ENCODE data around the gene PHYHD1.
A peak's percentile ranks its signal among the peaks of the same experiment; 100 is the strongest.

PHYHD1 gene

DNA sequence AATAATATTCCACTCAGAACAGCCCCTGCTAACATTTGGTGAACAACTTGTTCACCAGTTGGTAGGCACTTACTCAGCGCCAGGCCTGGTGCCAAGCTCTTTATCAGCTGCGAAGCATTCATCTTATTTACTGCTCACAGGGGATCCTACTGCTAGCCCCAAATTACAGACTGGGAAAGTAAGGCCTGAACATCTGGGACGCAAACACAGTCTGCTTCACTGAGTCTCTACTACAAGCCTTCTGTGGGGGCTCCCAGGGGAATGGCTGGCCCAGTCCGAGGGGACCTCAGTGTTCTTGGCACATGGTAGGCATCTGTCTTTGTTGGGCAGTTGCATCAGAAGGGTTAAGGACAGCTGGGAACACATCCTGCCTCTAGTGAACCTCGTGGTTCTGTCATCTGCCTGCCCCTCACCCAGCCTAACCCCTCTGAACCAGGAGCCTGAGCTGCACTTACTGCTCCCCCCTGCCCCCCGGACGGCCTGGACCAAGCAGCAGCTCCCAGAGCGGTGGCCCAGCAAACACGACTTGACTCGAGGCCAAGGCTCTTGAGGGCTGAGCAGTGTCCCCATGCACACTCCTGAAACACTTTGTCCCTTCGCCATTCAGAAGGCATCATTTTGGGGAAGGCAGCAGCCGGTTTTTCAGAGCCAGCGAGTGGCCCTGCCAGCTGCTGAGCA is at the start of gene PHYHD1:
Gene PHYHD1 (plus strand): TSS at position 602 of the 678 bp plus-strand sequence. CDS start 1,342 bp downstream, outside the sequence.
- H3K27me3 Mint-ChIP-seq, result peaks cover 1% of the 10 kb centered on the region
- peaks cover 36% of the 10 kb centered on the region for H3K36me3 Mint-ChIP-seq (ENCODE audit: low read depth)
- intact Hi-C loops (cut with micrococcal nuclease), result no loop called here
- H3K9me3 Mint-ChIP-seq, result no peaks in the 10 kb centered on the region
- no peak within 1 kb of the TSS for H3K27ac Mint-ChIP-seq
- H3K4me1 Mint-ChIP-seq (ENCODE audit: low read depth), result no peaks in the 10 kb centered on the region
- H3K4me3 Mint-ChIP-seq, result no peak within 1 kb of the TSS

DNA sequence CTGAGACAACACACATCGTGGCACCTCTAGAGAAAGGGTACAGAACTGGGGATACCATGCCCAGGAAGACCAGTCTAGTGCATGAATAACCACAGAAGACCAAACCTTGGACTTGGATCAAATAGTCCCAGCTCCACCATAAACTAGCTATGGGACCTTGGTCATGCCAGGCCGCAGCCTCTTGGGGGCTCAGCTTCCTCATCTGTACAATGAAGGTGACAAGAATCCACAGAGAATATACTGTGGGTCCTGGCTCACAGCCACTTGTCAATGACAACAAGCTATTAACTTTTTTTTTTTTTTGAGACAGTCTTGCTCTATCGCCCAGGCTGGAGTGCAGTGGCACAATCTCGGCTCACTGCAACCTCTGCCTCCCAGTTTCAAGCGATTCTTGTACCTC is 42.9 kb upstream of the PHYHD1 start:
- H3K4me3 Mint-ChIP-seq, result no peak overlapping the region
- peaks cover 44% of the 10 kb centered on the region for H3K4me1 Mint-ChIP-seq (ENCODE audit: low read depth)
- intact Hi-C loops (cut with micrococcal nuclease), result no loop called here
- no peak overlapping the region for H3K27ac Mint-ChIP-seq
- peaks cover 15% of the 10 kb centered on the region for H3K36me3 Mint-ChIP-seq (ENCODE audit: low read depth)
- H3K9me3 Mint-ChIP-seq, result no peaks in the 10 kb centered on the region
- no peaks in the 10 kb centered on the region for H3K27me3 Mint-ChIP-seq

DNA sequence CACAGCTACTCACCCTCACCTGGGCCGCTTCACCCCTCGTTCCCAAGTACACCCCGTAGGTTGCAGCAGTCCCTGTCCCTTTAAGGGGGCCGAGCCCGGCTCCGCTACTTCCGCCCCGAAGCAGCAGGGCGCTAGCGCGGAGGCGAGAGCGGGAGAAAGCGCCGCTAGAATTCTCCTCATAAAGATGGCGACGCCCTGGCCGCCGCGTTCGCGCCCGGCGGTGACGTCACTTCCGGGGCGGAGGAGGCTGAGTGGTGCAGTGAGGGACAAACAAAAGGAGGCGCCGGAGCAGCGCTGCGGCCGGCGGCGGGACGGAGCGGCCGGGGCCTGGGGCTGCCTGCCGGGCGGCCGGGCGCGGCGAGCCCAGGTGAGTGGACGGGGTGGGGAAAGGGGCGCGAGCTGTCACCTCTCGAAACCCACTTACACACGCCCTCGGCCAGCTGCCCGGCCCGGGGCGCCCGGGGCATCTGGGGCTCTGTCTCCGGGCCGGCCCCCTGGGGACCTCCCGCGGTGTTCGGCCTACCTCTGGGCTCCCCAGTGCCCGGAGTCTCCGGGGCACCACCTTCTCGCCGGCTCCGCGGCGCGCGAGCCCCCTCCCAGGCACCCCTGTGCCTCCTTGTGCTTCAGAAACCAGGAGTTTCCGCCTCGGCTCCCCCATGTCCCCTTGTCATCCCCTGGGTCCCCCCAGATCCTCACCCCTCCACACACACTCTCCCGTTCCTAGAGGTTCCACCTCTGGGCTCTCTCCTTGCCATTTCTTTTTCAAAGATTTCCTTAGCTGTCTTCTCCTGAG is 38.7 kb upstream of the PHYHD1 start, which contains the start of the genes KYAT1 and LRRC8A:
Gene KYAT1 (minus strand): TSS at position 67 of the 793 bp plus-strand sequence. CDS start 36,545 bp downstream, outside the sequence.
Gene LRRC8A (plus strand): TSS at position 250 of the 793 bp plus-strand sequence. CDS start 25,032 bp downstream, outside the sequence.
- intact Hi-C loops (cut with micrococcal nuclease), result loop anchor here (10.0 kb wide), 1 partner anchor 63 kb away; the partner anchor contains the start of genes DOLK and NUP188
- peak within 1 kb of the TSS; percentile 99 for H3K4me3 Mint-ChIP-seq
- H3K9me3 Mint-ChIP-seq, result no peaks in the 10 kb centered on the region
- peaks cover 65% of the 10 kb centered on the region for H3K4me1 Mint-ChIP-seq (ENCODE audit: low read depth)
- peak within 1 kb of the TSS; percentile 96 for H3K27ac Mint-ChIP-seq
- no peaks in the 10 kb centered on the region for H3K27me3 Mint-ChIP-seq
- peaks cover 36% of the 10 kb centered on the region for H3K36me3 Mint-ChIP-seq (ENCODE audit: low read depth)

DNA sequence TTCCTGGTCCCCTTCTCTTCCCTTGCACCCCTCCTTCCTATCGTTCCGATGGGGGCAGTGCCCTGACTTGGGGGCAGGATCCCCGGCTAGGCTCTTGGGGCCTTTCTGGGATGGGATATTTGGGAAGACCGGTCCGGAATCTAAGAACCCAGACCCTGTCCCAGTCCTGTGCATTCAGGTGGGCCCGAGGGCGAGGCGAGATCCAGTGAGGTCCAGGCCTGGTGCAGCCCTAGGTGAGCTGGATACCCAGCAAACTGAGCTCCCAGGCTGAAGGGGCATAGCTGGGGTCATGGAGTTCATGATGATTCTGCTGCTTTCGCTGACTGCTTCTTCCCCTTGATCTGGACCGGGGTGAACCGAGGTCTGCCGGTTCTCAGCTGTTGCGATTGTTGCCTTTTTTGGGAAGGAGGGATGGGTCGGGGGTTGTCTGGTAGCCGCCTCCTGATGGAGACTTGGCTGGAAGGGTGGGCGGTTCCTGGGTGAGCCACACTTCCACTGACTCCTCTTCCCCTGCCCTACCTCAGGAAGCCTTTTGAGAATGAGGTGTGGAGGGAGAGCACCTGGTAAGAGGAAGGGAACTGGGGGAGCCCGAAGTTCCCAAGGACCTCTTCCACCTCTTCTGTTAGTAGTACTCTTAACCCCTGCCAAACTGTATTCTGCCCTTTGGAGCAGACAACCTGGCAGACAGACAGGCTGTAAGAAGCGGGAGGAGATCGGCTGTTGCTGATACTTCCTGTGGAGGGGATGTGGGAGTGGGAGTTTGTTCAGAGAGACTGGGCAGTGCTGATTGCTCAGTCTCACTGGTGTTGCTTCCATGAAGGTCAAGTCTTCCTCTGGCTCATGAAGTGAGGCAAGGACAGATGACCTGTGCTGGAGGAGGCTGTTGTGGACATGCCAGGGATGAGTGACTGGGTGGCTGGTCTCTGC is 37.8 kb upstream of the PHYHD1 start:
- no peaks in the 10 kb centered on the region for H3K9me3 Mint-ChIP-seq
- intact Hi-C loops (cut with micrococcal nuclease), result loop anchor here (10.0 kb wide), 1 partner anchor 62 kb away; the partner anchor contains the start of genes DOLK and NUP188
- H3K27ac Mint-ChIP-seq, result peak overlapping the region; percentile 96
- no peaks in the 10 kb centered on the region for H3K27me3 Mint-ChIP-seq
- H3K4me3 Mint-ChIP-seq, result peak overlapping the region; percentile 99
- H3K4me1 Mint-ChIP-seq (ENCODE audit: low read depth), result peaks cover 64% of the 10 kb centered on the region
- H3K36me3 Mint-ChIP-seq (ENCODE audit: low read depth), result peaks cover 41% of the 10 kb centered on the region

DNA sequence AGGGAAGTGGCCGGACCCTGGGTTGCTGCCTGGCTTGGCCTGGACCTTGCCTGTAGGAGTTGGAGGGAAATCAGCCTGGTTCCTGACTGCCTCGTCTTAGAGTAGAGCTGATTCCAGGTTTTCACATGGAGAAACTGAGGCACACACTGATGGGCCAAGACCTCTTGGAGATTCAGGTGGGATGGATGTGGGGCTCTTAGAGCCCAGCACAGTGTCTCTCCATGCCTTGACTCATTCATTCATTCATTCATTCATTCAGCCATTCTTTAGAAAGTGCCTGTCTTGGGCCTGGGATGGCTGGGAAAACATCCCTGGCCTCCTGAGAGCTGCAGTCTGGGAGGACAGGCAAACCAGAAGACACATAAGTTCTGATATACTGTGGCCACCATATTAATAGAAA is 36.6 kb upstream of the PHYHD1 start:
- H3K27ac Mint-ChIP-seq, result peak overlapping the region; percentile 18
- no peaks in the 10 kb centered on the region for H3K27me3 Mint-ChIP-seq
- intact Hi-C loops (cut with micrococcal nuclease), result loop anchor here (10.0 kb wide), 1 partner anchor 61 kb away; the partner anchor contains the start of genes DOLK and NUP188
- no peaks in the 10 kb centered on the region for H3K9me3 Mint-ChIP-seq
- H3K4me3 Mint-ChIP-seq, result no peak overlapping the region
- peaks cover 68% of the 10 kb centered on the region for H3K4me1 Mint-ChIP-seq (ENCODE audit: low read depth)
- peaks cover 53% of the 10 kb centered on the region for H3K36me3 Mint-ChIP-seq (ENCODE audit: low read depth)

DNA sequence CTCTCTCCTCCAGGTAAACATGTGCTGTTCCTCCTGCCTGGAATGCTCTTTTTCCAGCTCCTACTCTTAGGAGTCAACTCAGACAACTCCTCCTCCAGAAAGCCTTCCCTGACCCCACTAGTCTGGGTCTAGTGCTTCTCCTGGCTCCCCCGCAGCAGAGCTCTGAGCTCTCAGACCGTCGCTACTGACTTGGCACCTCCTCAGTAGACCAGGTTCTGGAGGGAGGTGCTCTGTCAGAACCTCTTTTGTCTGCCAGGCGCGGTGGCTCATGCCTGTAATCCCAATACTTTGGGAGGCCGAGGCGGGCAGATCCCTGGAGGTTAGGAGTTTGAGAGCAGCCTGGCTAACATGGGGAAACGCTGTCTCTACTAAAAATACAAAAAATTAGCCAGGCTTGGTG is 35.4 kb upstream of the PHYHD1 start:
- H3K9me3 Mint-ChIP-seq, result no peaks in the 10 kb centered on the region
- no peak overlapping the region for H3K27ac Mint-ChIP-seq
- H3K27me3 Mint-ChIP-seq, result no peaks in the 10 kb centered on the region
- H3K4me3 Mint-ChIP-seq, result no peak overlapping the region
- intact Hi-C loops (cut with micrococcal nuclease), result loop anchor here (10.0 kb wide), 1 partner anchor 59 kb away; the partner anchor contains the start of genes DOLK and NUP188
- H3K4me1 Mint-ChIP-seq (ENCODE audit: low read depth), result peaks cover 59% of the 10 kb centered on the region
- peaks cover 65% of the 10 kb centered on the region for H3K36me3 Mint-ChIP-seq (ENCODE audit: low read depth)

DNA sequence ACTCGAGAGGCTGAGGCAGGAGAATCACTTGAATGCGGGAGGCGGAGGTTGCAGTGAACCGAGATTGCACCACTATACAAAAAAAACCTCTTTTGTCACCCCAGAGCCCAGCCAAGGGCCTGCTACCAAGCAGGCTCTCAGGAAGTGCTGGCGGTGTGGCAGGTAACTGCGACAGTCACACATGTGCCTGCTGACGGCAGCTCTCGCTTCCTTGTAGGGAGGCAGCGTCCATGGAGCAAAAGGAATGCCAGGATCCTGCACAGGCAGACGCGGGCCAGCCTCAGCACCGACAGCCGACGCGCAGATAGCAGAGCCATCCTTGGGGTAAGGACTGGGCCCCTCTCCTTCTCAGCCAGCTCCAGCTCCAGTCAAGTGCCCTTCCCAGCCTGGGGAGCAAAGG is 35.0 kb upstream of the PHYHD1 start:
- H3K4me1 Mint-ChIP-seq (ENCODE audit: low read depth), result peaks cover 56% of the 10 kb centered on the region
- peaks cover 70% of the 10 kb centered on the region for H3K36me3 Mint-ChIP-seq (ENCODE audit: low read depth)
- H3K9me3 Mint-ChIP-seq, result no peaks in the 10 kb centered on the region
- intact Hi-C loops (cut with micrococcal nuclease), result loop anchor here (10.0 kb wide), 1 partner anchor 59 kb away; the partner anchor contains the start of genes DOLK and NUP188
- no peak overlapping the region for H3K27ac Mint-ChIP-seq
- H3K27me3 Mint-ChIP-seq, result no peaks in the 10 kb centered on the region
- no peak overlapping the region for H3K4me3 Mint-ChIP-seq

DNA sequence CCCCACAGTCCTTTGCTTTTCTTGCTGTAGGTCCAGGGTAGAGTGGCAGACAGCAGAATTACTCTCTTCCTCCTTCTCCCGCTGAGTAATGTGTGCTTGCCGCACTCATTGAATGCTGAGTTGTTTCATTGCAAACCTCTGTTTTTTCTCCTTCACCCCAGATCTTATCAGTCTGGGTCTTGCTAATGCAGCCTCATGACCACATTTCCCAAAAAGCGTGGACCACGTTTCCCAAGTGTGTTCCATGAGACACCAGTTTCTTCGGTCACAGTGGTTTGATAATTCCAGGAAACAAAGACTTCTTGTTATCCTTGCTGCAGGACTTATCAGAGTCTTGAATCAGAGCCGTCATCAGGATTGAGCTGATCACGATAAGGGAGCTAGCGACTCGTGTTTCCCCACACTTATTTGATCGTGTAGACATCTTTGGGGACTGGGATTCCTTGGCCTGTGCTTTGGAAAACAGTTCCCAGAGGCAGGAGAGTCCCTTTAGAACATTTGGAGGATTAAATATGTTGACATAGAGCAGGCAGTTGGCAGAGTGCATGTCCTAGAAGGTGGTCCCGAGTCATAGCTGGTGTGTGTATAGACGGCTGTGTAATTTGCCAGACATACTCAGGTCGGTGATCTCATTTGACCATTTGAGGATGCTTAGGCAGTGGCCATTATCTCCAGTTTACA is 34.4 kb upstream of the PHYHD1 start:
- Mint-ChIP-seq H3K4me1 (ENCODE audit: low read depth) (peaks cover 52% of the 10 kb centered on the region), H3K27ac (no peak overlapping the region), H3K9me3 (no peaks in the 10 kb centered on the region), H3K4me3 (no peak overlapping the region), H3K36me3 (ENCODE audit: low read depth) (peaks cover 72% of the 10 kb centered on the region), H3K27me3 (no peaks in the 10 kb centered on the region)
- intact Hi-C loops (cut with micrococcal nuclease), result loop anchor here (10.0 kb wide), 1 partner anchor 58 kb away; the partner anchor contains the start of genes DOLK and NUP188

DNA sequence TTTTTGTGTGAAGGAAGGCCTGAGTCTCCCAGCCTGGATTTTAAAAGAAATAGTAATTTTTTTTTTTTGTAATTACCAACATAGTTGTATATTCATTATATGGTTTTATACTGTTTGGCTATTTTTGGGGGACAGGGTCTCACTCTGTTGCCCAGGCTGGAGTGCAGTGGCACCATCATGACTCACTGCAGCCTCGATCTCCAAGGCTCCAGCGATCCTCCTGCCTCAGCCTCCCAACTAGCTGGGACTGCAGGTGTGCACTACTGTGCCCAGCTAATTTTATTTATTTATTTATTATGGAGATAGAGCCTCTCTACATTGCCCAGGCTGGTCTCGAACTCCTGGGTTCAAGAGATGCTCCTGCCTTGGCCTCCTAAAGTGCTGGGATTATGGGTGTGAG is 33.7 kb upstream of the PHYHD1 start:
- Mint-ChIP-seq H3K27ac (no peak overlapping the region), H3K9me3 (no peaks in the 10 kb centered on the region), H3K36me3 (ENCODE audit: low read depth) (peaks cover 72% of the 10 kb centered on the region), H3K4me3 (no peak overlapping the region), H3K4me1 (ENCODE audit: low read depth) (peaks cover 56% of the 10 kb centered on the region), H3K27me3 (no peaks in the 10 kb centered on the region)
- intact Hi-C loops (cut with micrococcal nuclease), result loop anchor here (10.0 kb wide), 1 partner anchor 58 kb away; the partner anchor contains the start of genes DOLK and NUP188

DNA sequence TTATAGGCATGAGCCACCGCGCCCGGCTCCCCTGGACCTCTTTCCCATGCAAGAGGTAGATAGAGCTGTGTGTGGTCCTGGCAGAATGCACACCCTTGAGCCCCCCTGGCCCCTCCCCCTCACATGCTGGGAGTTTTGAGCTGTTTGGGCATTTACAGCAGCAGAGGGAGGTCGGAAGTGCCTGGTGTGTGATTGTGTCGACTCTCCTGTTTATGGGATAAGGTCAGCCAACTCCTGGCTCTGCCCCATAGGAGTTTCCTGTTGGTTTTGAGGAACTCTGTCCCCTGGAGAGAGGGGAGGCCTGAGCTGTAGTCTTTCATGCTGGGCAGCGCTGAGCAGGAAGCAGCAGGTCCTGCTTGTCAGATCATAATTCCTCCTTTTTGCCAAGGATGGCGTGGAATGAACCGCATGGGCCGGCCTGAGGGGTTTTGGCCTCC is 32.9 kb upstream of the PHYHD1 start:
- no peaks in the 10 kb centered on the region for H3K9me3 Mint-ChIP-seq
- no peaks in the 10 kb centered on the region for H3K27me3 Mint-ChIP-seq
- peaks cover 71% of the 10 kb centered on the region for H3K36me3 Mint-ChIP-seq (ENCODE audit: low read depth)
- H3K27ac Mint-ChIP-seq, result peak overlapping the region; percentile 28
- H3K4me1 Mint-ChIP-seq (ENCODE audit: low read depth), result peaks cover 56% of the 10 kb centered on the region
- H3K4me3 Mint-ChIP-seq, result no peak overlapping the region
- intact Hi-C loops (cut with micrococcal nuclease), result loop anchor here (10.0 kb wide), 1 partner anchor 57 kb away; the partner anchor contains the start of genes DOLK and NUP188

DNA sequence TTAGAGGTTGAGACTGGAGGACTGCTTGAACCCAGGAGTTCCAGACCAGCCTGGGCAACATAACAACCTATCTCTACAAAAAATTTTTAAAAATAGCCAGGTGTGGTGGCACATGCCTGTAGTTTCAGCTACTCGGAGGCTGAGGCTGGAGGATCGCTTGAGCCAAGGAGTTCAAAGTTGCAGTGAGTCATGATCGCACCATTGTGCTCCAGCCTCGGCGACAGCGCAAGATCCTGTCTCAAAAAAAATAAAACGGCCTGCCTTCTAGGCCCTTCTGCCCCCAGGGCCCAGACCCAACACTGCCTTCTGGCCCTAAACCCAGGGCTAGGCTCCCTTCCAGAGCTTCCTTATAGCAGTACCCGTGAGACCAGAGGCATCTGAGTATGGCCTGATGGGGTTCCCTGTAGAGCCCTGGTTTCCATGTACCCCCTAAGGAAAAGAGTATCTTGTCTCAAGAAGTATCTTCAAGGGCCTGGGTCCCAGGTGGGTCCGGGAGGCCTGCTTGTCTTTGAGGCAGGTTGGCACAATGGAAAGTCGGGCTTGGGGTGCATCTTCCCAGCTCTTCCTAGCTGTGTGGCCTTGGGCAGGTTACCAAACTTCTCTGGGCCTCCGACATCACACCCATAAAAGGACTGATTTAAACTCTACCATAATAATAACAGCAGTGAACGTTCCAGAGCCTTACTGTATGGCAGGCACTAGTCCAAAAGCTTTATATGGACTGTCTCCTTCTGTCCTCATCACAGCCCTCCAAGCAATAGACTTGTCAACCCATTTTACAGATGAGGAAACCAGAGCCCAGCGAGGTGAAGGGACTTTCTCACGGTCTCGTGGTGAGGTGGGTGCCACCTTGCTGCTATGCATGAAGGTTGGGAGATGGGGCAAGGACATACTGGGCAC is 29.2 kb upstream of the PHYHD1 start:
- intact Hi-C loops (cut with micrococcal nuclease), result no loop called here
- H3K4me3 Mint-ChIP-seq, result no peak overlapping the region
- no peaks in the 10 kb centered on the region for H3K27me3 Mint-ChIP-seq
- peaks cover 25% of the 10 kb centered on the region for H3K4me1 Mint-ChIP-seq (ENCODE audit: low read depth)
- peaks cover 78% of the 10 kb centered on the region for H3K36me3 Mint-ChIP-seq (ENCODE audit: low read depth)
- H3K27ac Mint-ChIP-seq, result no peak overlapping the region
- H3K9me3 Mint-ChIP-seq, result no peaks in the 10 kb centered on the region
